Activated T-cell treated with anti-CD3 and anti-CD28 coated beads, Interleukin-2, amount 50 U/mL, for 48 hours (primary cell): Measurements from ENCODE around the gene PFKP.
"Not testable (repeated sequence)": the region's sequence is repeated elsewhere in the genome, so short reads cannot be mapped to it uniquely, and the experiment has no call there.

Experiments used
- DNase-seq, 2 experiments: peaks; one replicate each; pipeline ENCODE4 v3.0.0-alpha.2; 2020

Gene PFKP

GRCh38 chr10:3099291-3100092 is 32.1 kb downstream of the PFKP start:
- no peak for DNase-seq

GRCh38 chr10:3100093-3100792 is 32.9 kb downstream of the PFKP start:
- DNase-seq: no peak

- DNase-seq: no peak
Measured at GRCh38 chr10:3100856-3101640, 33.7 kb downstream of the PFKP start.

- no peak for DNase-seq
Measured at GRCh38 chr10:3102720-3103427, 35.5 kb downstream of the PFKP start.

GRCh38 chr10:3103646-3104045 is 36.3 kb downstream of the PFKP start:
- no peak for DNase-seq

- DNase-seq: no peak
Measured at GRCh38 chr10:3104251-3104918, 37.0 kb downstream of the PFKP start.

- DNase-seq: no peak
Measured at GRCh38 chr10:3105166-3105565, 37.8 kb downstream of the PFKP start.

GRCh38 chr10:3105905-3106304 is 38.6 kb downstream of the PFKP start:
- DNase-seq: no peak

GRCh38 chr10:3106328-3106727 is 39.0 kb downstream of the PFKP start:
- DNase-seq: not testable (repeated sequence)

- no peak for DNase-seq
Measured at GRCh38 chr10:3106928-3107425, 39.6 kb downstream of the PFKP start.

GRCh38 chr10:3107426-3107961 is 40.1 kb downstream of the PFKP start:
- DNase-seq: no peak

GRCh38 chr10:3108033-3108432 is 40.7 kb downstream of the PFKP start:
- no peak for DNase-seq

GRCh38 chr10:3108575-3109105 is 41.3 kb downstream of the PFKP start:
- no peak for DNase-seq

GRCh38 chr10:3109196-3109595 is 41.8 kb downstream of the PFKP start:
- no peak for DNase-seq

GRCh38 chr10:3109633-3110032 is 42.3 kb downstream of the PFKP start:
- DNase-seq: no peak

- DNase-seq: no peak
Measured at GRCh38 chr10:3110782-3111620, 43.7 kb downstream of the PFKP start.

GRCh38 chr10:3111621-3112163 is 44.3 kb downstream of the PFKP start:
- no peak for DNase-seq

GRCh38 chr10:3113343-3113720 is 46.0 kb downstream of the PFKP start:
- no peak for DNase-seq

- no peak for DNase-seq
Measured at GRCh38 chr10:3115685-3116084, 48.3 kb downstream of the PFKP start.

- no peak for DNase-seq
Measured at GRCh38 chr10:3116508-3117100, 49.3 kb downstream of the PFKP start.
